ENCODE data around the gene SDHC. TPM values are rescaled to one million over a fixed set of nuclear protein-coding genes. Genes with fewer than 3 reads are reported as not detected.
A peak's percentile ranks its signal among the peaks of the same experiment; 100 is the strongest.
"Not testable (repeated sequence)": the region's sequence is repeated elsewhere in the genome, so short reads cannot be mapped to it uniquely, and the experiment has no call there.

SDHC gene
- total and polyA plus RNA-seq, 2 experiments from 2014 or later = 17.4 to 211 TPM

DNA sequence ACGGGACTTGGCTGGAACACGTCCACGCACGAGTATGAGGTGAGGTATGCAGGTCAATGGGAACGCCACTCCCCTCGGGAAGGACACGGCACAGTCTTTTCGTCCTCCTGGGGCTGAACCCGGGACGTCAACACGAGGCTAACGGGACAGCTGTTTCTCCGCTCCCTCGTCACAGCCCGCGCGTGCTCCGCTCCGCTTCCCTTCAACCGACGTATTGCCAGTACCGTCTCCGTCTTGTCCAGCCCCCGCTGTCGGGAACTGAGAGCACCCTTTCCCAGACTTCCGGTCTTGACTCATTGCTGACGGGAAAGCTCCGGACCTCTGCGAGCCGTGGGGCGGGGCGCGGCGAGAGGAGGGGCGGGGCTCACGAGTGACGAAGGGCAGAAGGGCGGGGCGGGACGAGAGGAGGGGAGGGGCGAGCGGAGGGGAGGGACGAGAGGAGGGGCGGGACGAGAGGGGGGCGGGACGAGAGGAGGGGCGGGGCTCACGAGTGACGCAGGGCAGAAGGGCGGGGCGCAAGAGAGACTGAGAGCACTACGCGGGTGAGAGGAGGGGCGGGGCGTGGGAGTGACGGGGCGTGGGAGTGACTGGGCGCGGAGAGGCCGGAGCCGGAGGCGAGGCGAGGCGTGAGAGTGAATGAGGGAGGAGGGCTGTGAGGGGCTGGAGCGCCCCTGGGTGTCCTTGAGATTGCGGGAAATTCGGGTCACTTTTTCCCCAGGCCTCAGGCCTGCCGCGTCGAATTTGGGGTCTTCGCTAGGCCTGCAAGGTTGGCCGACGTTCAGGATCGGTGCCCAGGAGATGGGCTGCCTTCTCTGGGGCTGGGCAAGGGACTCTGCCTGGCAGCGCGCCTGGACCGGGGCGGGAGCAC is 75.7 kb downstream of the SDHC start:
- Histone ChIP-seq H3K4me1 (ENCODE audit: insufficient read depth) (peaks cover 7% of the 10 kb centered on the region; the same call in 1 of the 2 replicates), H2AFZ (peak overlapping the region; percentile 88), H3K9me3 (ENCODE audit: low read depth) (no peaks in the 10 kb centered on the region), H3K36me3 (ENCODE audit: low read depth) (no peaks in the 10 kb centered on the region), H3K9me2 (ENCODE audit: insufficient read depth) (no peaks in the 10 kb centered on the region), H3K4me3 (peak overlapping the region; percentile 83), H3K79me2 (ENCODE audit: insufficient read depth) (no peaks in the 10 kb centered on the region), H3K9ac (peak overlapping the region; percentile 95), H3K27ac (peak overlapping the region; percentile 81), H3K4me2 (ENCODE audit: unreplicated experiment) (peak overlapping the region; percentile 86), H3F3A (ENCODE audit: insufficient read depth) (no peaks in the 10 kb centered on the region), H3K27me3 (replicated peaks; ENCODE audit: insufficient read depth) (no peaks in the 10 kb centered on the region), H4K20me1 (ENCODE audit: insufficient read depth) (no peaks in the 10 kb centered on the region)
- 1 to 2% methylated on average over 41 to 79 of the region's 79 CpGs for WGBS, 2 experiments (ENCODE audit: low coverage in 1 of 2, low lambda C conversion rate in 2 of 2, missing lambda C conversion rate in 2 of 2)
- in situ Hi-C loops (cut with MboI) = no loop called here
- TF ChIP-seq EZH2phosphoT487 (IDR thresholded peaks at IDR 0.05; ENCODE audit: insufficient read depth, low read depth) (no peak), EZH2 (IDR thresholded peaks at IDR 0.05; ENCODE audit: insufficient read depth, poor library complexity, severe bottlenecking) (no peak)
- DNase-seq = peak; percentile 99

DNA sequence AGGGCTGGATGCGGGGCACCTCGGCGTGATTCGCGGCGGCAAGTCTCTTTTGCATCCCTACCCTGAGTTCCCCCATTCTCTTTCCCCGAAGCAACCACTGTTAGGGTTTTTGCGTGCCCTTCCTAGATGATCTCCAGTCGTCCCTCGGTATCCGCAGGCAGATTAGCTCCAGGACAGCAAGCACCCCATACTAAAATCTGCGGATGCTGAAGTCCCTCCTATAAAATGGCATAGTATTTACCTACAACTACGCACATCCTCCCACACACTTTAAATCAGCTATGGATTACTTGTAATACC is 76.3 kb downstream of the SDHC start:
- DNase-seq = no peak
- WGBS, 2 experiments (ENCODE audit: low coverage in 1 of 2, low lambda C conversion rate in 2 of 2, missing lambda C conversion rate in 2 of 2) = 5 to 7% methylated on average over 13 of the region's 13 CpGs

DNA sequence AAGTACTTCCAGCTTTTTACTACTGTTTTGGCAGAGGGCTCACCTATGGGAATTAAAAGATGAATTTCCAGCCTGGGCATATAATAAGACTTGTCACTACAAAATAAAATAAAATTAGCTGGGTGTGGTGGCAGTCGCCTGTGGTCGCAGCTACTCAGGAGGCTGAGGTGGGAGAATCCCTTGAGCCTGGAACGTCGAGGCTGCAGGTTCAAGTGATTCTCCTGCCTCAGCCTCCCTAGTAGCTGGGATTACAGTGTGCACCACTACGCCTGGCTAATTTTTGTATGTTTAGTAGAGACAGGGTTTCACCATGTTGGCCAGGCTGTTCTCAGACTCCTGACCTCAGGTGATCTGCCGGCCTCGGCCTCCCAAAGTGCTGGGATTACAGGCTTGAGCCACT is 77.0 kb downstream of the SDHC start:
- H4K20me1 ChIP-seq (ENCODE audit: insufficient read depth); H3K36me3 ChIP-seq (ENCODE audit: low read depth); H3K27ac ChIP-seq; DNase-seq; H3K27me3 ChIP-seq (replicated peaks; ENCODE audit: insufficient read depth); H3K9me2 ChIP-seq (ENCODE audit: insufficient read depth); H3K79me2 ChIP-seq (ENCODE audit: insufficient read depth); H3K4me1 ChIP-seq (ENCODE audit: insufficient read depth); H3K9me3 ChIP-seq (ENCODE audit: low read depth); H3F3A ChIP-seq (ENCODE audit: insufficient read depth); in situ Hi-C loops (cut with MboI): not testable (repeated sequence)
- peak overlapping the region; percentile 86 for H3K4me2 ChIP-seq (ENCODE audit: unreplicated experiment)
- H3K4me3 ChIP-seq = peak overlapping the region; percentile 83; the same call in 1 of the 2 replicates
- peak overlapping the region; percentile 88; the same call in 1 of the 2 replicates for H2AFZ ChIP-seq
- 63 to 71% methylated on average over 7 of the region's 7 CpGs for WGBS, 2 experiments (ENCODE audit: low coverage in 1 of 2, low lambda C conversion rate in 2 of 2, missing lambda C conversion rate in 2 of 2)
- H3K9ac ChIP-seq = peak overlapping the region; percentile 95

More for the DNA sequence above, 76.3 kb downstream of the SDHC start:
- Histone ChIP-seq H3K36me3 (ENCODE audit: low read depth) (no peaks in the 10 kb centered on the region), H3K4me3 (peak overlapping the region; percentile 83), H3K4me1 (ENCODE audit: insufficient read depth) (peaks cover 7% of the 10 kb centered on the region; the same call in 1 of the 2 replicates), H3F3A (ENCODE audit: insufficient read depth) (no peaks in the 10 kb centered on the region), H4K20me1 (ENCODE audit: insufficient read depth) (no peaks in the 10 kb centered on the region), H3K9ac (peak overlapping the region; percentile 95), H2AFZ (peak overlapping the region; percentile 88), H3K9me2 (ENCODE audit: insufficient read depth) (no peaks in the 10 kb centered on the region), H3K27ac (peak overlapping the region; percentile 57), H3K9me3 (ENCODE audit: low read depth) (no peaks in the 10 kb centered on the region), H3K79me2 (ENCODE audit: insufficient read depth) (no peaks in the 10 kb centered on the region), H3K27me3 (replicated peaks; ENCODE audit: insufficient read depth) (no peaks in the 10 kb centered on the region), H3K4me2 (ENCODE audit: unreplicated experiment) (peak overlapping the region; percentile 86)
- TF ChIP-seq EZH2 (IDR thresholded peaks at IDR 0.05; ENCODE audit: insufficient read depth, poor library complexity, severe bottlenecking) = no peak
- TF ChIP-seq EZH2phosphoT487 (IDR thresholded peaks at IDR 0.05; ENCODE audit: insufficient read depth, low read depth) = no peak
- in situ Hi-C loops (cut with MboI) = no loop called here

DNA sequence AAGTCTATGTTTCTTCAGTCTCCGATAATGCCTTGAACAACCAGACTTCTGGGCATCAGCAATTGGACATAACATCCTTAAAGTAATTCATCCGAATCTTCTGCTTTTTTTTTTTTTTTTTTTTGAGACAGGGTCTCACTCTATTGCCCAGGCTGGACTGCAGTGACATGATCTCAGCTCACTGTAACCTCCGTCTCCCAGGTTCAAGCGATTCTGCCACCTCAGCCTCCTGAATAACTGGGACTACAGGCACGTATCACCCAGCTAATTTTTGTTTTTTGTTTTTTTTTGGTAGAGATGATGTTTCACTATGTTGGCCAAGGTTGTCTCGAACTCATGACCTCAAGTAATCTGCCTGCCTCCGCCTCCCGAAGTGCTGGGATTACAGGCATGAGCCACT is 77.4 kb downstream of the SDHC start:
- Histone ChIP-seq H3K4me1 (ENCODE audit: insufficient read depth) (peaks cover 7% of the 10 kb centered on the region; the same call in 1 of the 2 replicates), H3K9me2 (ENCODE audit: insufficient read depth) (no peaks in the 10 kb centered on the region), H3K9me3 (ENCODE audit: low read depth) (no peaks in the 10 kb centered on the region), H3F3A (ENCODE audit: insufficient read depth) (no peaks in the 10 kb centered on the region), H3K4me2 (ENCODE audit: unreplicated experiment) (no peak overlapping the region), H3K4me3 (no peak overlapping the region), H3K79me2 (ENCODE audit: insufficient read depth) (no peaks in the 10 kb centered on the region), H4K20me1 (ENCODE audit: insufficient read depth) (no peaks in the 10 kb centered on the region), H3K36me3 (ENCODE audit: low read depth) (no peaks in the 10 kb centered on the region), H2AFZ (no peak overlapping the region), H3K27me3 (replicated peaks; ENCODE audit: insufficient read depth) (no peaks in the 10 kb centered on the region), H3K9ac (no peak overlapping the region), H3K27ac (no peak overlapping the region)
- WGBS, 2 experiments (ENCODE audit: low coverage in 1 of 2, low lambda C conversion rate in 2 of 2, missing lambda C conversion rate in 2 of 2) = 93 to 96% methylated on average over 8 of the region's 8 CpGs
- TF ChIP-seq EZH2 (IDR thresholded peaks at IDR 0.05; ENCODE audit: insufficient read depth, poor library complexity, severe bottlenecking) (no peak), EZH2phosphoT487 (IDR thresholded peaks at IDR 0.05; ENCODE audit: insufficient read depth, low read depth) (no peak)
- no peak for DNase-seq
- in situ Hi-C loops (cut with MboI) = no loop called here

All from GM23248 (cell line).